H1 (cell line): ENCODE measurements around the gene LTB. TPM values are rescaled to one million over a fixed set of nuclear protein-coding genes. Genes with fewer than 3 reads are reported as not detected.

Experiments used
- HDAC6 ChIP-seq: IDR thresholded peaks from one replicate; pipeline ENCODE4 v1.7.1; 2012; ENCODE audit warnings: low read depth, mild to moderate bottlenecking, inconsistent platforms, low read length, moderate library complexity
- polyA plus RNA-seq, 7 experiments: library from polyadenylated mRNA; depleted of rRNA in 3 of 7; stranded (reverse) in 5 of 7; unstranded in 2 of 7; fragments of >200 nt in 5 of 7; fragments of 200-250 nt in 2 of 7; gene quantifications; 1 replicate in 5 of 7; 2 replicates in 1 of 7; 4 replicates in 1 of 7; pipeline versions ENCODE4 v1.2.1 to v1.2.3, GENCODE V29; 2011 to 2013; ENCODE audit warnings: missing spikeins in 2 of 7, mixed read lengths in 2 of 7
- total RNA-seq: library from RNA; stranded (reverse); fragmentation: NEBNext Ultra II Directional; extraction: Animal tissue kit (Norgen Biotek cat#: 25700); gene quantifications from 2 replicates; pipeline ENCODE4 v1.2.1, GENCODE V29; 2021

LTB gene
- total and polyA plus RNA-seq, 2 of the 8 experiments (the other 6 are each of a cell fraction or from before 2014, with no cell fraction given): 0.43 to 0.47 TPM

- no peak for TF ChIP-seq HDAC6
Observed at GRCh38 chr6:31579119-31579505, 3.1 kb downstream of the LTB start (continued).
